Skeletal muscle tissue (tissue), 4 donors: ENCODE results near the gene MAP4K3. TPM values are rescaled to one million over a fixed set of nuclear protein-coding genes. Genes with fewer than 3 reads are reported as not detected.

Experiments
- H3K27ac ChIP-seq: one replicate; pipeline ENCODE4 v1.7.0; 2013; ENCODE audit warnings: mild to moderate bottlenecking, low read depth, low read length, inconsistent platforms
- H3K27me3 ChIP-seq, 3 donors: one replicate each; pipeline ENCODE4 v1.7.0; 2013; ENCODE audit warnings: low read length in 3 of 3; ENCODE audit not compliant: control insufficient read depth in 3 of 3, insufficient read depth in 3 of 3
- H3K36me3 ChIP-seq, 3 donors: one replicate each; pipeline ENCODE4 v1.7.0; 2013; ENCODE audit warnings: low read length in 3 of 3; ENCODE audit not compliant: control insufficient read depth in 3 of 3, insufficient read depth in 3 of 3
- H3K4me1 ChIP-seq, 3 donors: one replicate each; pipeline ENCODE4 v1.7.0; 2013; ENCODE audit warnings: low read length in 3 of 3, mild to moderate bottlenecking in 3 of 3; ENCODE audit not compliant: control insufficient read depth in 3 of 3, insufficient read depth in 3 of 3
- H3K4me3 ChIP-seq, 3 donors: one replicate each; pipeline ENCODE4 v1.7.0; 2013; ENCODE audit warnings: low read length in 3 of 3
- H3K9ac ChIP-seq, 3 donors: one replicate each; pipeline ENCODE4 v1.7.0; 2013; ENCODE audit warnings: low read length in 3 of 3, mild to moderate bottlenecking in 3 of 3, moderate library complexity in 2 of 3, low read depth in 1 of 3
- H3K9me3 ChIP-seq, 3 donors: one replicate each; pipeline ENCODE4 v1.7.0; 2013; ENCODE audit warnings: low read length in 3 of 3; ENCODE audit not compliant: control insufficient read depth in 3 of 3
- total RNA-seq: library from RNA; depleted of rRNA; stranded (reverse); fragments of >200 nt; gene quantifications from one replicate; pipeline ENCODE4 v1.2.3, GENCODE V29; 2014
- donor health status: Osteomylitis.

Gene MAP4K3
- total RNA-seq, 1 donor from 2014 or later = 59.5 TPM

DNA sequence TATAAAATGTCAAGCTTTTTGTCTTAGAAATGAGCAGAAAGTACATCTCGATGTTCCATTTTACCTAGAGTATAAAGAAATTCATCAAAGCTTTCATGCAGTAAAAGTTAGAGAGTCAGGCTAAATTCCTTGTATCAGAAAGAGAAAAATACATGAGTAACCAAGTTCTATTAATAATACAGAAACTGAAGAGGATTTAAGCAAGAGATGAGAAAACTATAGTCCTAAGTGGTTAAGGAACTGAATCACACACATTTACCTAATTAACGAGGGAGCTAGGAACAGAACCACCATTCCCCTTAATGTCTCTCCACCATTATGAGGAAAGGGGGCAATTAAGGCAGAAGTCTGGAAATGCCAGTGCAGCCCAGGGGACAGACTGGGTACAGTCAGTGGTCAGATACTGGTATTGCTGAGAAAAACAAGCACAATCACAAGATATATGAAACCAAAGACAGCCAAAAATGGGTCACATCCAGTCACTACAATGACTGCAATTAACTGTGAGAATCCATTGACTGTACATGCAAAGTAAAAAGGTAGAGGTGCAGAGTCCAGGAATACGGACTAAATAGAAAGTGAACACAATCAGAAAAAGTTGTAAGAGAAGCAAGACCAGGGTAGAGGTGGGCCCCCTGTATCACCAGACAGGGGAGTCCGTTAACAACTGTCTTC lies 23.9 kb downstream of the MAP4K3 start:
- peaks cover 18 to 38% (median 37%) of the 10 kb centered on the region in 3 donors for H3K4me1 ChIP-seq
- H3K9me3 ChIP-seq = no peaks in the 10 kb centered on the region
- no peaks in the 10 kb centered on the region for H3K36me3 ChIP-seq
- H3K27me3 ChIP-seq = no peaks in the 10 kb centered on the region
- H3K9ac ChIP-seq = no peak overlapping the region
- no peak overlapping the region for H3K27ac ChIP-seq
- H3K4me3 ChIP-seq = no peak overlapping the region

DNA sequence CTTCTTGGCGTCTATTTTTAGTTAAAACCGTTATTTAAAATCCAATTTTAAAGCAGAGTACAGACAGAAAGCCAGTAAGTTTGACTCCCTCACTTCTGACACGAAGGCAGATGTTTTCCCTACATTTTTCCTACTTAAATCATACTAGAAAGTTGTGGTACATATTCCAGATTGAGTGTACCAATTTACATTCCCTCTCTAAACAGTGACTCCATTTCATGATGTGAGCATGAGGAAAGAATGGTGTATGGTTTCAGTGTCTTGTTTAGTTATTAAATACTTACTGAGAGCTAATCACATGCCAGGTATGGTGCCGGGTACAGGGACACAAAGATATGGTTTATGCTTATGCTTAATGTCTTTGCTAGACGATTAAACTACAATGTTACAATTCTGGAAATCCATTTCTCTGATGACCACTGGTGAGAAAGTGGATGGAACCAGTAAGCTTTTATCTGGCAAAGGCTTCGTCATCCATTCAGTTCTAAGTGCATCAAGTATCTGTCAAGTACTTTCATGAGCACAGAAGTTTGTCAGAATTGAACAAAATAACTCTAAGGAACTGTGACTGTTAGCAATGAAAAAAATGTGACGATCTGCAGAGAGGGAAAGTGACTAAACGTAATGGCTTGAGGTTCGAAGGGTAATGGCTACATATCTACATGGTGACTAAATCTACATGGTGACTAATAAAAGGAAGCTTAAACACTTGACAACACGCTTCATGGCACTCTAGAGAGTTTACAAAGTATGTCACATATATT lies 25.7 kb downstream of the MAP4K3 start:
- H3K27ac ChIP-seq = peak overlapping the region; percentile 9
- no peaks in the 10 kb centered on the region for H3K36me3 ChIP-seq
- H3K4me1 ChIP-seq = peaks cover 10 to 43% (median 39%) of the 10 kb centered on the region in 3 donors
- H3K4me3 ChIP-seq = peak overlapping the region in 1 of 3 donors; percentile 26
- H3K9ac ChIP-seq = no peak overlapping the region
- no peaks in the 10 kb centered on the region for H3K27me3 ChIP-seq
- no peaks in the 10 kb centered on the region for H3K9me3 ChIP-seq

DNA sequence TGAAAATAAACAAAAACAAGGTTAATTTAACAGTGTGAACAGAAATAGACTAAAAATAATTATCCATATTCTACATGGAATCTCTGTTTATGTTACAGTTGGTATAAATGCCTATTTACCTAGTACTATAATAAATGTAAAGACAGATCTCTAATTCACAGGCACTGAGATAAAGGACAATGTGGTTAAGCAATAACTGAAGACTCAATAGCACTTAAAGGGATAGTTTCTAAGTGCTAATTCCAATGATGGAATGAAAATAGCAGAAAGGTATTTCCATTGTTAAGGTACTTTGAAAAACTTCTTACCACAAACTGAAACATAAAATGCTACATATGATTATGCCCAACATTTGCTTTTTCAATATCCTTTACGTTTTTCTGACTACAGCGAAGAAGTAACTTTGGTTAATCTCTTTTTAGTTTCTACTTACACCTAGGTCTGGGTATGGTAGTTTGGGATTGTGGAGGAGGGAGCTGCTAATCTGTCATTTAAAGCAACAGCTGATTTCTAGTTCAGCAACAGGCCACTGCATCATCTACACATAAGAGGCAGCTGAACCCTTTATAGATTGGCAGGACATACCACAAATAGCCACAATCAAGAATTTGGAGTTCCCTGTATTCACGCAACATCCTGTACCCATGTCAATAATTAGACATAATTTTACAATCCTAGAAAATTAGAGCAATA lies 27.2 kb downstream of the MAP4K3 start:
- H3K9ac ChIP-seq = no peak overlapping the region
- H3K4me1 ChIP-seq = peaks cover 13 to 48% (median 44%) of the 10 kb centered on the region in 3 donors
- no peaks in the 10 kb centered on the region for H3K27me3 ChIP-seq
- no peaks in the 10 kb centered on the region for H3K36me3 ChIP-seq
- H3K4me3 ChIP-seq = no peak overlapping the region
- H3K9me3 ChIP-seq = no peaks in the 10 kb centered on the region
- H3K27ac ChIP-seq = no peak overlapping the region

DNA sequence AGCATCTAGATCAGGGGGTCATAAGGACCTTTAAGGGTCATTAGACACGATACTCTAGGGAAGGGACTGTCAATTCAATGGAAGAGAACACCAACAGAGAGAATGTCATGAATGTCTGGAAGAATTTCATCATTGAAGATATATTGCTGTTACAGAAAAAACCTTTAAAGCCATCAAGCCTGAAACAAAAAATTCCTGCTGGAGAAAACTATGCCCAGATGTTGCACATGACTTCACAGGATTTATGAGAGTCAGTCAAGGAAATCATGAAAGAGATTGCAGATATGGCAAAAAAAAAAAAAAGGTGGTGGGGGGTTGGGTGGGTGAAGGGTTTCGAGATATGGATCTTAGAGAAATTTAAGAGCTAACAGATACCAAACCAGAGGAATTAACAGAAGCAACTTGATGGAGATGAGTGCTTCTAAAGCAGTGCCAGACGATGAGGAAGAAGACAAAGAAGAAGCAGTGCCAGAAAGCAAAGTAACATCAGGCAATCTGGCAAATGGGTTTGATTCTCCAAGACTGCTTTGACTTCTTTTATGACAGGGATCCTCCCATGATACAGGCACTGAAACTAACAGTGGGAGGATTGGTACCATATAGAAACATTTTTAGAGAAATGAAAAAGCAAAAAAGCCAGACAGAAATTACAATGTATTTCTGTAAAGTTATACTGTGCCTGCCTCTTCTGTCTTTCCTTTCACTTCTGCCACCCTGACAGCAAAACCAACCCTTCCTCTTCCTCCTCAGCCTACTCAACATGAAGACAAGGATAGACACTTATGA lies 28.5 kb downstream of the MAP4K3 start:
- Histone ChIP-seq H3K4me1 (peaks cover 21 to 51% (median 51%) of the 10 kb centered on the region in 3 donors), H3K4me3 (no peak overlapping the region), H3K27ac (no peak overlapping the region), H3K9me3 (no peaks in the 10 kb centered on the region), H3K27me3 (no peaks in the 10 kb centered on the region), H3K36me3 (no peaks in the 10 kb centered on the region), H3K9ac (no peak overlapping the region)

DNA sequence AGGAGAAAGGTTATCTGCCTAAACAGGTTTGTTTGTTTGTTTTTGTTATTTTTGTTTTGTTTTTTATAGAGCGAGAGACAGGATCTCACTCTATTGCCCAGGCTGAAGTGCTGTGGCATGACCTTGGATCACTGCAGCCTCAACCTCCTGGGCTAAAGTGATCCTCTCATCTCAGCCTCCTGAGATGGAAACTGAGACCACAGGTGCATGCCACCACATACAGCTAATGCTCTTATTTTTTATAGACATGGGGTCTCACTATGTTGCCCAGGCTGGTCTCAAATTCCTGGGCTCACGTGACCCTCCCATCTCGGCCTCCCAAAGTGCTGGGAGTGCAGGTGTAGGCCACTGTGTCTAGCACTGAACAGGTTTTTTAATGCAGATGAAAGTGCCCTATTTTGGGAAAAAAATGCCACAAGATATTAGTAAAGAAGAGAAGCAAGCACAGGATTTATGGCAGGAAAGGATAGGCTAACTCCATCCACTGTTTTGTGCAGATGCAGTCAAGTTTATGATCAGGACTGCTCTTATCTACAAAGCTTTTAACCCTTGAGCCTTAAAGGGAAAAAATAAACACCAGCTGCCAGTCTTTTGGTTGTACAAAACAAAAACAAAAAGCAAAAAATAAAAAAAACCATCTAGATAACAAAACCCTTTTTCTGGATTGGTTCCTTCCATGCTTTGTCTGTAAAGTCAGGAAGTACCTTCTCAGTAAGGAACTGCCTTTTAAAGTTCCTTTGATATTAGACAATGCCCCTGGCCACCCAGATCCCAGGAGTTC lies 29.4 kb downstream of the MAP4K3 start:
- peaks cover 25 to 52% (median 50%) of the 10 kb centered on the region in 3 donors for H3K4me1 ChIP-seq
- no peaks in the 10 kb centered on the region for H3K9me3 ChIP-seq
- H3K27ac ChIP-seq = no peak overlapping the region
- H3K27me3 ChIP-seq = no peaks in the 10 kb centered on the region
- H3K4me3 ChIP-seq = no peak overlapping the region
- no peaks in the 10 kb centered on the region for H3K36me3 ChIP-seq
- H3K9ac ChIP-seq = no peak overlapping the region

DNA sequence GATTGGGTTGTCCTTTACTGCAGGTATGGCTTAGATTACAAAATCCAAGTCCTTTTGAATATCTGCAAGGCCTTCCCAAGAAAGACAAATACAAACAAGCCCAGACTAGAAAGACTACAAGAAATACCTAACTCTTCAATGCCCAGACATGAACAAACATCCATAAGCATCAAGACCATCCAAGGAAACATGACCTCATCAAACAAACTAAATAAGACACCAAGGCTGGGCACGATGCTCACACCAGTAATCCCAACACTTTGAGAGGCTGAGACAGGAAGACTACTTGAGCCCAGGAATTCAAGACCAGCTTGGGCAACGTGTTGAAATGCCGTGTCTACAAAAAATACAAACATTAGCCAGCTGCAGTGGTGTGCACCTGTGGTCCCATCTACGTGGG lies 31.7 kb downstream of the MAP4K3 start:
- Histone ChIP-seq H3K27me3 (no peaks in the 10 kb centered on the region), H3K9ac (no peak overlapping the region), H3K27ac (no peak overlapping the region), H3K9me3 (no peaks in the 10 kb centered on the region), H3K36me3 (no peaks in the 10 kb centered on the region), H3K4me1 (peaks cover 31 to 53% (median 48%) of the 10 kb centered on the region in 3 donors), H3K4me3 (no peak overlapping the region)

DNA sequence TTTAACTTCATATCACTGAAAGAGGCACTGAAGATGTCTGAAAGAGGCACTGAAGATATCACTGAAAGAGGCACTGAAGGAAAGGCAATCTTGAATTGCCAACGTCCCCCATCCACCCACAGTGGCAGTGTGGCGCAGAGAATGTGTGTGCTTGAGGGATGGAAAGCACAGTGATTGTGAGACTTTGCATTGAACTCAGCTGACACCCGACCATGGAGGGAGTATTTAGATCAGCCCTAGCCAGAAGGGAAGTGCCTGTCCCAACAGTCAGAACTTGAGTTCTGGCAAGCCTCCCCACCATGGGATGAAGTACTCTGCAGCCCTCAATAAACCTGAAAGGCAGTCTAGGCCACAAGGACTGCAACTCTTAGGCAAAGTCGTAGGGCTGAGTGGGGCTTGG lies 33.8 kb downstream of the MAP4K3 start:
- H3K27ac ChIP-seq = no peak overlapping the region

DNA sequence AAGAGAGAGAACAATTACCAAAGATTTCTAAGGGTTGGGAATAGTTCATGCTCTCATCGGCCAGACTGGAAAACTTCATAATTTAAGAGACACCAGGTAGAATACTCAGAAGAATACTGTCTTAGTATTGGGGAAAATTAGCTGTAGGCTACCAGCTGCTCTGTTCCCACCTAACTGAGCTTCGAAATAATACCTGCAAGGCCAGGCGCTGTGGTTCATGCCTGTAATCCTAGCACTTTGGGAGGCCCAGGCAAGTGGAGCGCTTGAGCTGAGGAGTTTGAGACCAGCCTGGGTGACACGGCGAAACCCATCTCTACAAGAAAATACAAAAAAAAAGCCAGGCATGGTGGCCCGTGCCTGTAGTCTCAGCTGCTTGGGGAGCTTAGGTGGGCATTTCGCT lies 35.8 kb downstream of the MAP4K3 start:
- H3K9me3 ChIP-seq = no peaks in the 10 kb centered on the region
- no peak overlapping the region for H3K9ac ChIP-seq
- H3K4me1 ChIP-seq = peaks cover 38 to 49% (median 48%) of the 10 kb centered on the region in 3 donors
- no peak overlapping the region for H3K4me3 ChIP-seq
- no peaks in the 10 kb centered on the region for H3K27me3 ChIP-seq
- no peaks in the 10 kb centered on the region for H3K36me3 ChIP-seq
- H3K27ac ChIP-seq = peak overlapping the region; percentile 4

More for the DNA sequence above, 33.8 kb downstream of the MAP4K3 start:
- Histone ChIP-seq H3K4me1 (peaks cover 46 to 59% (median 46%) of the 10 kb centered on the region in 3 donors), H3K27me3 (no peaks in the 10 kb centered on the region), H3K4me3 (no peak overlapping the region), H3K9me3 (no peaks in the 10 kb centered on the region), H3K9ac (no peak overlapping the region), H3K36me3 (no peaks in the 10 kb centered on the region)

DNA sequence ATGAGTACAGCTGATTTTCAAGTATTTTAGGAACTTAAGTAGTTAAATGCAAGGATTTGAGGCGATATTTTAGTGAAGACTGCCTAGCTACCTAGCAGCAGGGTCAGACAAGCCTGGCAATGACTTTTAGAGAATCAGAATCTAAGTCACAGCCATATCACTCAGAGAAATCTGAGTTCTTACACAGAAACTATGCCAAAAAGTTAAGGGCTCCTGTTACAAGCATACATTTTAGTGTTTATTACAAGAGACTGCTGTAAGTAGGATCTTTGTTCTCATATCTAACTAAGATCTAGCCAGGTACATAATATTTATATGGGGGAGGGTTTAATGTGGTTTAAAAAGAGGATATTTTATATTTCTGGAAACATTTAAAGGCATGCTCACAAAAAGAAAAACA lies 37.5 kb downstream of the MAP4K3 start:
- H3K36me3 ChIP-seq = no peaks in the 10 kb centered on the region
- H3K4me1 ChIP-seq = peaks cover 35 to 51% (median 39%) of the 10 kb centered on the region in 3 donors
- no peaks in the 10 kb centered on the region for H3K9me3 ChIP-seq
- peak overlapping the region; percentile 4 to 55 (median 26) for H3K9ac ChIP-seq
- H3K27me3 ChIP-seq = no peaks in the 10 kb centered on the region
- H3K4me3 ChIP-seq = peak overlapping the region in 2 of 3 donors; percentile 1 to 28
- H3K27ac ChIP-seq = peak overlapping the region; percentile 54
